B cell (primary cell): ENCODE data around the gene TBL1XR1. TPM values are rescaled to one million over a fixed set of nuclear protein-coding genes. Genes with fewer than 3 reads are reported as not detected.
A peak's percentile ranks its signal among the peaks of the same experiment; 100 is the strongest.

ENCODE experiments used
- ATAC-seq: fragments of 200-7000 bp; cut with Tn5 transposase; one replicate; pipeline ENCODE4 v1.10.0; 2021; ENCODE audit warnings: low read depth, mild to moderate bottlenecking, moderate number of reproducible peaks, moderate library complexity
- CTCF ChIA-PET: fragments of 350-600 bp; sonication (Branson Sonifier 250); formaldehyde crosslinking; loops from one replicate; lab custom pipeline; 2021; ENCODE audit warnings: antibody characterized with exemption, inconsistent platforms; lab: Charles Lee
- POLR2A ChIA-PET: fragments of 350-600 bp; sonication (Branson Sonifier 250); formaldehyde crosslinking; loops from one replicate; lab custom pipeline; 2021; ENCODE audit warnings: antibody characterized with exemption; lab: Charles Lee
- DNase-seq: peaks from one replicate; pipeline ENCODE4 v3.0.0; 2013
- H2AFZ ChIP-seq: 2 replicates; pipeline ENCODE4 v1.6.1; 2012; ENCODE audit warnings: mild to moderate bottlenecking, low read depth, low read length; ENCODE audit not compliant: insufficient read depth, poor library complexity, severe bottlenecking
- H3K27ac ChIP-seq, 2 donors: 1 replicate in 1 of 2; 2 replicates in 1 of 2; pipeline ENCODE4 v1.5.1; 2012 to 2013; ENCODE audit warnings: low read length in 2 of 2, mild to moderate bottlenecking in 2 of 2, moderate library complexity in 1 of 2
- H3K27me3 ChIP-seq, 4 experiments: fragments of 200-600 bp in 1 of 4; sonication (generic) in 1 of 4; replicated peaks in 1 of 4; 1 replicate in 2 of 4; 2 replicates in 2 of 4; pipeline versions ENCODE4 v1.6.1 to v1.7.0; 2013 to 2016; ENCODE audit warnings: low read length in 3 of 4, mild to moderate bottlenecking in 2 of 4, mixed read lengths in 1 of 4, moderate library complexity in 1 of 4; ENCODE audit not compliant: insufficient read depth in 4 of 4, control insufficient read depth in 3 of 4; ENCODE audit errors: control extremely low read depth in 1 of 4
- H3K36me3 ChIP-seq, 2 experiments: replicated peaks in 1 of 2; 1 replicate in 1 of 2; 2 replicates in 1 of 2; pipeline versions ENCODE4 v1.6.1 to v1.7.1; 2013; ENCODE audit warnings: low read length in 1 of 2; ENCODE audit not compliant: insufficient read depth in 2 of 2, control insufficient read depth in 1 of 2; ENCODE audit errors: control extremely low read depth in 1 of 2, extremely low read depth in 1 of 2
- H3K4me1 ChIP-seq, 2 donors: fragments of 200-600 bp in 1 of 2; sonication (generic) in 1 of 2; 1 replicate in 1 of 2; 2 replicates in 1 of 2; pipeline versions ENCODE4 v1.5.1 to v1.6.1; 2013 to 2017; ENCODE audit warnings: low read length in 2 of 2; ENCODE audit not compliant: control insufficient read depth in 2 of 2, insufficient read depth in 2 of 2
- H3K4me2 ChIP-seq: replicated peaks from 2 replicates; pipeline ENCODE3; 2012; ENCODE audit warnings: mild to moderate bottlenecking, low read depth, low read length; ENCODE audit not compliant: poor library complexity, severe bottlenecking
- H3K4me3 ChIP-seq, 5 experiments: fragments of 200-600 bp in 1 of 5; sonication (generic) in 1 of 5; 1 replicate in 3 of 5; 2 replicates in 2 of 5; pipeline versions ENCODE4 v1.5.1 to v1.7.0; 2011 to 2016; ENCODE audit warnings: low read length in 4 of 5, mild to moderate bottlenecking in 4 of 5, low read depth in 2 of 5, control low read depth in 1 of 5, moderate library complexity in 1 of 5; ENCODE audit not compliant: insufficient read depth in 1 of 5; ENCODE audit errors: control extremely low read depth in 1 of 5, extremely low read depth in 1 of 5
- H3K79me2 ChIP-seq: fragments of 200-600 bp; sonication (generic); one replicate; pipeline ENCODE4 v1.6.0; 2016; ENCODE audit warnings: low read length; ENCODE audit not compliant: control insufficient read depth, insufficient read depth
- H3K9ac ChIP-seq: fragments of 200-600 bp; sonication (generic); 2 replicates; pipeline ENCODE4 v1.6.1; 2017; ENCODE audit warnings: mild to moderate bottlenecking, low read length, moderate library complexity
- H3K9me3 ChIP-seq, 3 donors: one replicate each; pipeline versions ENCODE4 v1.6.1 to v1.7.1; 2013; ENCODE audit warnings: low read length in 2 of 3; ENCODE audit not compliant: control insufficient read depth in 2 of 3, insufficient read depth in 1 of 3; ENCODE audit errors: control extremely low read depth in 1 of 3
- H4K20me1 ChIP-seq: 2 replicates; pipeline ENCODE4 v1.6.0; 2012; ENCODE audit warnings: mild to moderate bottlenecking, low read length; ENCODE audit not compliant: insufficient read depth, control insufficient read depth, poor library complexity, severe bottlenecking
- H3K27ac Mint-ChIP-seq: one replicate; pipeline ENCODE4 v1.8.0; 2021; ENCODE audit warnings: mixed read lengths
- H3K27me3 Mint-ChIP-seq: one replicate; pipeline ENCODE4 v1.8.0; 2021; ENCODE audit warnings: mixed read lengths
- H3K4me1 Mint-ChIP-seq: one replicate; pipeline ENCODE4 v1.8.0; 2021; ENCODE audit warnings: mixed read lengths
- H3K4me3 Mint-ChIP-seq: one replicate; pipeline ENCODE4 v1.8.0; 2021; ENCODE audit warnings: mixed read lengths
- H3K9me3 Mint-ChIP-seq: one replicate; pipeline ENCODE4 v1.8.0; 2022; ENCODE audit warnings: mixed read lengths; ENCODE audit not compliant: insufficient read depth
- EZH2 ChIP-seq: IDR thresholded peaks from 2 replicates; pipeline ENCODE4 v1.6.1; 2012; ENCODE audit warnings: borderline replicate concordance, low read depth, mild to moderate bottlenecking, moderate library complexity, low read length; ENCODE audit not compliant: insufficient read depth, poor library complexity, severe bottlenecking
- WGBS: methylation state at CpG from one replicate; pipeline ENCODE4 v1.1.5; 2013; ENCODE audit warnings: missing lambda C conversion rate; ENCODE audit not compliant: insufficient coverage; 5-methylcytosine and 5-hydroxymethylcytosine counted together
- intact Hi-C: fragments of 100-400 bp; cut with micrococcal nuclease; formaldehyde crosslinking; loops from one replicate; pipeline ENCODE4 v1.10.0; 2022
- polyA plus RNA-seq: library from polyadenylated mRNA; depleted of rRNA; stranded (reverse); fragments of >200 nt; gene quantifications from 2 replicates; pipeline ENCODE4 v1.2.3, GENCODE V29; 2012
- total RNA-seq, 2 donors: library from RNA; stranded (reverse); fragments of 120-200 nt in 1 of 2; gene quantifications; 1 replicate in 1 of 2; 2 replicates in 1 of 2; pipeline versions ENCODE4 v1.2.3 to v1.2.4, GENCODE V29; 2013 to 2022
- TF ChIP-seq, protein P1 (sequence below): fragments of 200-600 bp; IDR thresholded peaks from one replicate; pipeline ENCODE4 v1.8.0; 2022; ENCODE audit warnings: antibody characterized with exemption, mild to moderate bottlenecking

Gene TBL1XR1
- total and polyA plus RNA-seq, 2 donors (not counting 1 experiment from before 2014, with no cell fraction given), result 17.6 to 128 TPM

DNA sequence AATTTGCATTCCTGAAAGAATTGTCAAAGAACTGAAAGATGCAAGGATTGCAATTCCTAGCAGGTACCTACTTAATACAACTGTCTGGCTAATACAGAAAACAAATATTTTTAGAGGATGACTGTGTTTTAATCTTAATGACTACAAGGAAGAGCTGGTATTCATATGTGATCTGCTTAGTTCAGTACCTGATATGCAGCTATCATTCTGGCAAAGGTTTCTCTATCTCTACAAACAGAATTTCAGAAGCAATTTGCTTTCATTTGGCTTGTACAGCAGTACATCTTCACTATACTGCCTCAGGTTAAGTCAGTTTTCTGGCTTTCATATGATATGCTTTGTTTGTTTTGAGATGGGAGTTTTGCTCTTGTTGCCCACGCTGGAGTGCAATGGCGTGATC lies 51.3 kb downstream of the TBL1XR1 start:
- H3K27ac Mint-ChIP-seq, result peak overlapping the region; percentile 86
- H3K4me3 Mint-ChIP-seq, result peak overlapping the region; percentile 68
- ChIA-PET CTCF (interaction anchor here (0.9 to 1.8 kb wide), 5 partner anchors 51 to 211 kb away, joined by 3 to 6 read pairs (median 3); partner anchors contain the start of gene TBL1XR1), POLR2A (interaction anchor here (1.4 kb wide), 1 partner anchor 50 kb away, joined by 5 read pairs; no protein-coding TSS in a partner anchor)
- Histone ChIP-seq H3K4me2 (peak overlapping the region; percentile 48), H3K9me3 (peaks cover 0 to 9% (median 0%) of the 10 kb centered on the region in 3 donors), H3K4me3 (no peak overlapping the region), H3K4me1 (peaks cover 73 to 76% of the 10 kb centered on the region in 2 donors), H3K27ac (peak overlapping the region; percentile 75 to 85), H2AFZ (no peak overlapping the region), H3K79me2 (peaks cover 93% of the 10 kb centered on the region), H3K27me3 (no peaks in the 10 kb centered on the region), H3K9ac (no peak overlapping the region), H3K36me3 (no peaks in the 10 kb centered on the region), H4K20me1 (no peaks in the 10 kb centered on the region)
- peak; percentile 30 for DNase-seq
- TF ChIP-seq, protein P1, sequence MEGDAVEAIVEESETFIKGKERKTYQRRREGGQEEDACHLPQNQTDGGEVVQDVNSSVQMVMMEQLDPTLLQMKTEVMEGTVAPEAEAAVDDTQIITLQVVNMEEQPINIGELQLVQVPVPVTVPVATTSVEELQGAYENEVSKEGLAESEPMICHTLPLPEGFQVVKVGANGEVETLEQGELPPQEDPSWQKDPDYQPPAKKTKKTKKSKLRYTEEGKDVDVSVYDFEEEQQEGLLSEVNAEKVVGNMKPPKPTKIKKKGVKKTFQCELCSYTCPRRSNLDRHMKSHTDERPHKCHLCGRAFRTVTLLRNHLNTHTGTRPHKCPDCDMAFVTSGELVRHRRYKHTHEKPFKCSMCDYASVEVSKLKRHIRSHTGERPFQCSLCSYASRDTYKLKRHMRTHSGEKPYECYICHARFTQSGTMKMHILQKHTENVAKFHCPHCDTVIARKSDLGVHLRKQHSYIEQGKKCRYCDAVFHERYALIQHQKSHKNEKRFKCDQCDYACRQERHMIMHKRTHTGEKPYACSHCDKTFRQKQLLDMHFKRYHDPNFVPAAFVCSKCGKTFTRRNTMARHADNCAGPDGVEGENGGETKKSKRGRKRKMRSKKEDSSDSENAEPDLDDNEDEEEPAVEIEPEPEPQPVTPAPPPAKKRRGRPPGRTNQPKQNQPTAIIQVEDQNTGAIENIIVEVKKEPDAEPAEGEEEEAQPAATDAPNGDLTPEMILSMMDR, result no peak
- TF ChIP-seq EZH2, result no peak
- no peaks in the 10 kb centered on the region for H3K27me3 Mint-ChIP-seq
- 83% methylated on average over 2 of the region's 2 CpGs for WGBS
- ATAC-seq, result no peak
- intact Hi-C loops, result loop anchor here (1.0 to 5.0 kb wide), 4 partner anchors 19 to 215 kb away; no protein-coding TSS in a partner anchor
- no peaks in the 10 kb centered on the region for H3K9me3 Mint-ChIP-seq
- peaks cover 85% of the 10 kb centered on the region for H3K4me1 Mint-ChIP-seq

GRCh38 chr3:177145381-177145780 lies 51.9 kb downstream of the TBL1XR1 start:
- Histone ChIP-seq H4K20me1 (no peaks in the 10 kb centered on the region), H2AFZ (no peak overlapping the region), H3K27me3 (no peaks in the 10 kb centered on the region), H3K4me1 (peaks cover 70 to 72% of the 10 kb centered on the region in 2 donors), H3K36me3 (no peaks in the 10 kb centered on the region), H3K4me2 (peak overlapping the region; percentile 48), H3K9me3 (peaks cover 0 to 9% (median 0%) of the 10 kb centered on the region in 3 donors), H3K27ac (peak overlapping the region; percentile 75 to 85), H3K9ac (peak overlapping the region; percentile 23), H3K4me3 (peak overlapping the region in 3 of 5 experiments; percentile 16 to 29 (median 18)), H3K79me2 (peaks cover 93% of the 10 kb centered on the region)
- POLR2A ChIA-PET, result interaction anchor here (0.8 to 1.4 kb wide), 3 partner anchors 39 to 214 kb away, joined by 3 to 7 read pairs (median 5); no protein-coding TSS in a partner anchor
- Mint-ChIP-seq H3K4me3 (peak overlapping the region; percentile 68), H3K27ac (peak overlapping the region; percentile 86), H3K9me3 (no peaks in the 10 kb centered on the region), H3K27me3 (no peaks in the 10 kb centered on the region), H3K4me1 (peaks cover 83% of the 10 kb centered on the region)
- CTCF ChIA-PET, result interaction anchor here (1.0 to 1.8 kb wide), 5 partner anchors 49 to 208 kb away, joined by 3 to 7 read pairs (median 3); partner anchors contain the start of gene TBL1XR1
- TF ChIP-seq EZH2, result no peak
- TF ChIP-seq, protein P1, result no peak
- no peak for DNase-seq
- intact Hi-C loops, result loop anchor here (5.0 kb wide), 1 partner anchor 38 kb away; no protein-coding TSS in a partner anchor
- WGBS, result no CpG with 5 or more reads among the region's 1 CpG
- peak; percentile 19 for ATAC-seq
